Measurements from ENCODE around the gene C1orf174. TPM values are rescaled to one million over a fixed set of nuclear protein-coding genes. Genes with fewer than 3 reads are reported as not detected.

Gene C1orf174
- total and polyA plus RNA-seq, 8 donors: 6.7 to 11.6 (median 9.2) TPM

- Histone ChIP-seq H3K27me3 (no peaks in the 10 kb centered on the region), H3K9me3 (no peaks in the 10 kb centered on the region), H3K36me3 (peaks cover 0 to 25% (median 0%) of the 10 kb centered on the region in 3 donors), H3K4me3 (no peak overlapping the region), H3K4me1 (no peaks in the 10 kb centered on the region), H3K27ac (no peak overlapping the region)
- intact Hi-C loops (cut with DNase I): no loop called here
- DNase-seq (no peak), FAIRE-seq (no peak), ATAC-seq (no peak)
- WGBS, 2 donors: 88 to 89% methylated on average over 18 of the region's 18 CpGs
- no peak for TF ChIP-seq CTCF (IDR thresholded peaks at IDR 0.05)
Observed at GRCh38 chr1:3865606-3866160, 34.4 kb downstream of the C1orf174 start.

GRCh38 chr1:3864884-3865283, 35.2 kb downstream of the C1orf174 start:
- TF ChIP-seq CTCF (IDR thresholded peaks at IDR 0.05): no peak
- WGBS, 2 donors: 78 to 90% methylated on average over 6 of the region's 6 CpGs
- no peak for ATAC-seq
- FAIRE-seq: no peak
- Histone ChIP-seq H3K36me3 (peaks cover 0 to 17% (median 0%) of the 10 kb centered on the region in 3 donors), H3K27me3 (no peaks in the 10 kb centered on the region), H3K27ac (no peak overlapping the region), H3K4me1 (no peaks in the 10 kb centered on the region), H3K4me3 (no peak overlapping the region), H3K9me3 (no peaks in the 10 kb centered on the region)
- intact Hi-C loops (cut with DNase I): no loop called here
- no peak for DNase-seq

GRCh38 chr1:3863231-3863935, 36.7 kb downstream of the C1orf174 start:
- no peak overlapping the region for H3K4me3 ChIP-seq
- 85 to 91% methylated on average over 12 of the region's 12 CpGs for WGBS, 2 donors
- no peak for TF ChIP-seq CTCF (IDR thresholded peaks at IDR 0.05)
- FAIRE-seq (no peak), DNase-seq (no peak), ATAC-seq (no peak)
- H3K9me3 ChIP-seq: no peaks in the 10 kb centered on the region
- intact Hi-C loops (cut with DNase I): no loop called here
- peaks cover 4 to 6% (median 5%) of the 10 kb centered on the region in 3 donors for H3K4me1 ChIP-seq
- no peak overlapping the region for H3K27ac ChIP-seq
- peaks cover 0 to 7% (median 0%) of the 10 kb centered on the region in 3 donors for H3K36me3 ChIP-seq
- no peaks in the 10 kb centered on the region for H3K27me3 ChIP-seq

- Histone ChIP-seq H3K27me3 (no peaks in the 10 kb centered on the region), H3K36me3 (no peaks in the 10 kb centered on the region), H3K4me1 (peaks cover 13 to 17% (median 17%) of the 10 kb centered on the region in 3 donors), H3K9me3 (no peaks in the 10 kb centered on the region), H3K4me3 (peak overlapping the region; percentile 84 to 97 (median 96)), H3K27ac (no peak overlapping the region)
- ATAC-seq (peak in 3 of 4 donors; percentile 14 to 40 (median 29)), FAIRE-seq (no peak), DNase-seq (peak in 5 of 6 donors; percentile 23 to 72 (median 53))
- 44 to 50% methylated on average over 33 to 34 of the region's 34 CpGs for WGBS, 2 donors
- intact Hi-C loops (cut with DNase I): no loop called here
- no peak for TF ChIP-seq CTCF (IDR thresholded peaks at IDR 0.05)
Observed at GRCh38 chr1:3858231-3858981, 41.7 kb downstream of the C1orf174 start.

All from pancreas (tissue), 10 donors.